RWPE1 (cell line): ENCODE results near the gene CAMK1D.

Source experiments
- CTCF ChIA-PET: fragments of 350-600 bp; sonication (Branson Sonifier 250); formaldehyde crosslinking; extraction: SDS; loops from one replicate; lab custom pipeline; 2021; lab: Yijun Ruan, JAX
- POLR2A ChIA-PET: fragments of 400-600 bp; formaldehyde crosslinking; extraction: SDS; loops from one replicate; lab custom pipeline; 2020; ENCODE audit warnings: antibody characterized with exemption; ENCODE audit not compliant: low non-redundant PET; lab: Yijun Ruan, JAX
- DNase-seq: peaks from one replicate; pipeline ENCODE4 v3.0.0; 2012; ENCODE audit warnings: low spot score
- H3K27ac ChIP-seq: fragments of 450-650 bp; 2 replicates; pipeline ENCODE4 v1.5.1; 2017
- TF ChIP-seq, protein P1 (sequence below): fragments of 450-650 bp; conservative IDR thresholded peaks from 2 replicates; pipeline ENCODE4 v1.5.1; 2017; ENCODE audit warnings: low read depth, mild to moderate bottlenecking

Gene CAMK1D

DNA sequence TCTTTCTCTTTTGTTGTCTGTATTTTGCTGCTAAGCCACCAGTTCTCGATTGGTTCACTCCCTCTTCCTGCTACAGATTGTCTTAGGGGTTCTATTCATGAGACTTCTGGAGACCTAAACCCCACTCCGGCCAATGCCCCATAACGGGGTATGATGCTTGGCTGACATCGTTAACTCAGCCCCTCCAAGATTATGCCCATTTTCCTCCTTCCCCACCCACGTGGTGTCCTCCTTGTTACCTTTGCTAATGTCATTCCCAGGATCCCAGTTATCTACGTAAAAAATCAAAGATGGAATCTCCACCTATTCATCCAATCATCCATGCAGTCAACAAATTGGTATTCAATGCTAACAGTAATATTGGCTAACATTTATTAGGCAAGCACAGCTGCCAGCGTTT lies 228.3 kb downstream of the CAMK1D start:
- TF ChIP-seq, protein P1, sequence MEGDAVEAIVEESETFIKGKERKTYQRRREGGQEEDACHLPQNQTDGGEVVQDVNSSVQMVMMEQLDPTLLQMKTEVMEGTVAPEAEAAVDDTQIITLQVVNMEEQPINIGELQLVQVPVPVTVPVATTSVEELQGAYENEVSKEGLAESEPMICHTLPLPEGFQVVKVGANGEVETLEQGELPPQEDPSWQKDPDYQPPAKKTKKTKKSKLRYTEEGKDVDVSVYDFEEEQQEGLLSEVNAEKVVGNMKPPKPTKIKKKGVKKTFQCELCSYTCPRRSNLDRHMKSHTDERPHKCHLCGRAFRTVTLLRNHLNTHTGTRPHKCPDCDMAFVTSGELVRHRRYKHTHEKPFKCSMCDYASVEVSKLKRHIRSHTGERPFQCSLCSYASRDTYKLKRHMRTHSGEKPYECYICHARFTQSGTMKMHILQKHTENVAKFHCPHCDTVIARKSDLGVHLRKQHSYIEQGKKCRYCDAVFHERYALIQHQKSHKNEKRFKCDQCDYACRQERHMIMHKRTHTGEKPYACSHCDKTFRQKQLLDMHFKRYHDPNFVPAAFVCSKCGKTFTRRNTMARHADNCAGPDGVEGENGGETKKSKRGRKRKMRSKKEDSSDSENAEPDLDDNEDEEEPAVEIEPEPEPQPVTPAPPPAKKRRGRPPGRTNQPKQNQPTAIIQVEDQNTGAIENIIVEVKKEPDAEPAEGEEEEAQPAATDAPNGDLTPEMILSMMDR, result no peak
- ChIA-PET POLR2A (no interaction called here), CTCF (no interaction called here)
- H3K27ac ChIP-seq, result no peak overlapping the region
- DNase-seq, result no peak

DNA sequence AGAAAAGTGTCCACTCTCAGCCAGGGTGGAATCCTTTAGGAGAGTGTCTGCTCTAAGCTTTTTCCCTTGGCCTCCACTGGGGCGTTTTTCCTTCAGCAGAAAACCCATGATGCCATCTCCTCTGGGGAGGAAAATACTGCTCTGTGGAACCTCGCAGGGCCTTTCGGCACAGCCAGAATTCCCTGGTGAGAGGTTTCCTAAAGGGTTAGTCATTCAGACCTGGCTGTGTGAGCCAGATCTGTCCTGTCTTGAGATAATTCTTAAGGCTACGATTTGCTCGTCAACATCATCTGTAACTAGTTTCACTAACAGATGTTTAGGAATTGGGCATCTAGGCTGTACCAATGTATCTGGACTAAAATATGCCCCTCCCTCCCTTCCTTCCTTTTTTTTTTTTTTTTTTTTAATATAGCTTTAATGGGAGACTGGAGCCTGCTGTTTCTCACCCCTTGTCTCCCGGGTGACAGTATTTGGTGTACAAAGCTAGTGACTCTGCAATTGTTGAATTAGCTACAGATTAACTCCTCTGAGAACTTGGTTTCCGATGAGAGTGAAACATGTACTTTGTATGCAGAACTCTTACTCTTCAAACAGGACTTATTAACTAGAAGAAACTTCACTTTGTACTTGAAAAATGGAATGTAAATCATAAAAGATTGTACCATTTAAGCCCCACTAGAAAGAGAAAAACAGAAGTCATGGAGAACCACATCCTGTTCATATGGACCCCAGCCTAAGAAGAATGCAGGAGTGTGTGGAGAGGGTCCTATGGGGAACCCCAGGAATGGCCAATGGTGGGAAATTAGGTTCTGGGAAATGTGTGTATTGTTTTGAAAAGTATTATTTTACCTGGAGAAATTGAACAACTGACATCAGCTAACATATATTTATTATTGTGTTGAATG lies 230.9 kb downstream of the CAMK1D start:
- ChIA-PET POLR2A (no interaction called here), CTCF (interaction anchor here (0.6 kb wide), 1 partner anchor 124 kb away, joined by 3 read pairs; no protein-coding TSS in a partner anchor)
- no peak overlapping the region for H3K27ac ChIP-seq
- TF ChIP-seq, protein P1, result no peak
- DNase-seq, result no peak

GRCh38 chr10:12583891-12584595 lies 234.7 kb downstream of the CAMK1D start:
- CTCF ChIA-PET, result no interaction called here
- no peak for DNase-seq
- no peak overlapping the region for H3K27ac ChIP-seq
- POLR2A ChIA-PET, result no interaction called here
- TF ChIP-seq, protein P1, result no peak

- CTCF ChIA-PET, result no interaction called here
Measured at GRCh38 chr10:12586741-12587140, 237.4 kb downstream of the CAMK1D start.

DNA sequence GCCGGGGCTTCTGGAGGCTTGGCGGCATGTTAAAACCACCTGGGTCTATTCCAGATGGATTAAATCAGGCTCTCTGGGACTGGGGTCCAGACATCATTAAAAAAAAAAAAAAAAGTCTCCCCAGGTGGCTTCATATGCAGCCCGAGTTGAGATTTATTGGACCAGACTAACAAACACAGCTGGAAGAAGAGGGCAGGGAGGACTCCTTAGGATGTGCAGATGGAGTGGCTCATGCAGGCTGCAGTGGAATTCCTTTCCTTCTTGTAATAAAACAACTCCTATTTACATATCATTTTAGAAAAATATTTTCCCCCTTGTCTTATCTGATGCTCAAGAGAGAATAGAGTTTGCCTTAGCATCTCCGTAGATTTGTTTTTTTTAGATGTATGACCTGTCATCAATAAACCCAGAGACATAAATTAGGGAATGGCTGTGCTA lies 238.1 kb downstream of the CAMK1D start:
- ChIA-PET POLR2A (interaction anchor here (0.6 kb wide), 1 partner anchor 261 kb away, joined by 3 read pairs; no protein-coding TSS in a partner anchor), CTCF (interaction anchor here (0.6 to 1.1 kb wide), 2 partner anchors 27 to 134 kb away, joined by 3 to 5 read pairs; no protein-coding TSS in a partner anchor)
- no peak for DNase-seq
- H3K27ac ChIP-seq, result no peak overlapping the region
- TF ChIP-seq, protein P1, result no peak

More at GRCh38 chr10:12586741-12587140, 237.4 kb downstream of the CAMK1D start:
- POLR2A ChIA-PET, result no interaction called here
- TF ChIP-seq, protein P1, result no peak
- DNase-seq, result peak; percentile 66
- peak overlapping the region; percentile 50; the same call in 1 of the 2 replicates for H3K27ac ChIP-seq
